ENCODE results near the gene PSMA8.
"Not testable (repeated sequence)": the region's sequence is repeated elsewhere in the genome, so short reads cannot be mapped to it uniquely, and the experiment has no call there.

Gene PSMA8

GRCh38 chr18:26183395-26184112 is 49.9 kb downstream of the PSMA8 start:
- ATAC-seq (replicated peaks; ENCODE audit: extremely low read depth, poor library complexity, severe bottlenecking) (no peak), DNase-seq (ENCODE audit: low spot score in 2 of 2) (no peak)
- no peaks in the 10 kb centered on the region for H3K9me3 Mint-ChIP-seq
- H3K27me3 Mint-ChIP-seq: no peaks in the 10 kb centered on the region
- no peak overlapping the region for H3K27ac Mint-ChIP-seq (ENCODE audit: low read depth)
- no peaks in the 10 kb centered on the region for H3K36me3 Mint-ChIP-seq (ENCODE audit: insufficient read depth)
- H3K4me3 Mint-ChIP-seq: no peak overlapping the region
- H3K4me1 Mint-ChIP-seq: no peaks in the 10 kb centered on the region

GRCh38 chr18:26185267-26185666 is 51.6 kb downstream of the PSMA8 start:
- ATAC-seq (replicated peaks; ENCODE audit: extremely low read depth, poor library complexity, severe bottlenecking) (no peak), DNase-seq (ENCODE audit: low spot score in 2 of 2) (no peak)
- no peaks in the 10 kb centered on the region for H3K9me3 Mint-ChIP-seq
- no peak overlapping the region for H3K4me3 Mint-ChIP-seq
- H3K27ac Mint-ChIP-seq (ENCODE audit: low read depth): no peak overlapping the region
- no peaks in the 10 kb centered on the region for H3K27me3 Mint-ChIP-seq
- H3K36me3 Mint-ChIP-seq (ENCODE audit: insufficient read depth): no peaks in the 10 kb centered on the region
- peaks cover 5% of the 10 kb centered on the region for H3K4me1 Mint-ChIP-seq

GRCh38 chr18:26190506-26190905 is 56.8 kb downstream of the PSMA8 start:
- H3K27me3 Mint-ChIP-seq: no peaks in the 10 kb centered on the region
- peaks cover 5% of the 10 kb centered on the region for H3K4me1 Mint-ChIP-seq
- no peak for DNase-seq (ENCODE audit: low spot score in 2 of 2)
- ATAC-seq (replicated peaks; ENCODE audit: extremely low read depth, poor library complexity, severe bottlenecking): peak; percentile 92
- no peaks in the 10 kb centered on the region for H3K9me3 Mint-ChIP-seq
- peak overlapping the region; percentile 67 for H3K4me3 Mint-ChIP-seq
- peak overlapping the region; percentile 84 for H3K27ac Mint-ChIP-seq (ENCODE audit: low read depth)
- H3K36me3 Mint-ChIP-seq (ENCODE audit: insufficient read depth): no peaks in the 10 kb centered on the region

GRCh38 chr18:26192233-26192632 is 58.6 kb downstream of the PSMA8 start:
- Mint-ChIP-seq H3K27ac (ENCODE audit: low read depth) (no peak overlapping the region), H3K4me1 (peaks cover 5% of the 10 kb centered on the region), H3K27me3 (no peaks in the 10 kb centered on the region), H3K4me3 (no peak overlapping the region), H3K9me3 (no peaks in the 10 kb centered on the region), H3K36me3 (ENCODE audit: insufficient read depth) (peaks cover 2% of the 10 kb centered on the region)
- no peak for DNase-seq (ENCODE audit: low spot score in 2 of 2)
- no peak for ATAC-seq (replicated peaks; ENCODE audit: extremely low read depth, poor library complexity, severe bottlenecking)

DNA sequence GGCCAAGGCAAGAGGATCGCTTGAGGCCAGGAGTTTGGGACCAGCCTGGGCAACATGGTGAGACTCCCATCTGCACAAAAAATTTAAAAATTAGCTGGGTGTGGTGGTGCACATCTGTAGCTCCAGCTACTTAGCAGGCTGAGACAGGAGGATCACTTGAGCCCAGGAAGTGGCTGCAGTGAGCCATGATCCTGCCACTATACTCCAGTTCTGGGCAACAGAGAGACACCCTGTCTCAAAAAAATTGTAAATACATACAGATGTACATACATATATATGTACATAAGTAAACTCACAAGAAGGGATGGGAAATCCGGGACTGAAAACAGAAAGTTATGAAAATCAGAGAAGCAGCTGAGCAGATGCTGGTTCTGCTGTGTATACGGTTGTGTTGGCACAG is 62.9 kb downstream of the PSMA8 start:
- ATAC-seq (replicated peaks; ENCODE audit: extremely low read depth, poor library complexity, severe bottlenecking) (no peak), DNase-seq (ENCODE audit: low spot score in 2 of 2) (no peak)
- peaks cover 2% of the 10 kb centered on the region for H3K36me3 Mint-ChIP-seq (ENCODE audit: insufficient read depth)
- no peaks in the 10 kb centered on the region for H3K27me3 Mint-ChIP-seq
- no peak overlapping the region for H3K27ac Mint-ChIP-seq (ENCODE audit: low read depth)
- no peaks in the 10 kb centered on the region for H3K9me3 Mint-ChIP-seq
- H3K4me1 Mint-ChIP-seq: no peaks in the 10 kb centered on the region
- H3K4me3 Mint-ChIP-seq: no peak overlapping the region

DNA sequence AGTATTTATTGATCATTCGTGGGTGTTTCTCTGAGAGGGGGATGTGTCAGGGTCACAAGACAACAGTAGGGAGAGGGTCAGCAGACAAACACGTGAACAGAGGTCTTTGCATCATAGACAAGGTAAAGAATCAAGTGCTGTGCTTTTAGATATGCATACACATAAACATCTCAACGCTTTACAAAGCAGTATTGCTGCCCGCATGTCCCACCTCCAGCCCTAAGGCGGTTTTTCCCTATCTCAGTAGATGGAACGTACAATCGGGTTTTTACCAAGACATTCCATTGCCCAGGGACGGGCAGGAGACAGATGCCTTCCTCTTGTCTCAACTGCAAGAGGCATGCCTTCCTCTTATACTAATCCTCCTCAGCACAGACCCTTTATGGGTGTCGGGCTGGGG is 68.3 kb downstream of the PSMA8 start:
- H3K9me3 Mint-ChIP-seq; H3K4me1 Mint-ChIP-seq; H3K36me3 Mint-ChIP-seq (ENCODE audit: insufficient read depth); H3K4me3 Mint-ChIP-seq; ATAC-seq (replicated peaks; ENCODE audit: extremely low read depth, poor library complexity, severe bottlenecking); H3K27me3 Mint-ChIP-seq; H3K27ac Mint-ChIP-seq (ENCODE audit: low read depth); DNase-seq (ENCODE audit: low spot score in 2 of 2): not testable (repeated sequence)

- H3K4me1 Mint-ChIP-seq: no peaks in the 10 kb centered on the region
Measured at GRCh38 chr18:26205318-26205717, 71.6 kb downstream of the PSMA8 start.

GRCh38 chr18:26206488-26206887 is 72.8 kb downstream of the PSMA8 start:
- H3K36me3 Mint-ChIP-seq (ENCODE audit: insufficient read depth): peaks cover 2% of the 10 kb centered on the region
- no peak for DNase-seq (ENCODE audit: low spot score in 2 of 2)
- H3K9me3 Mint-ChIP-seq: no peaks in the 10 kb centered on the region
- no peak for ATAC-seq (replicated peaks; ENCODE audit: extremely low read depth, poor library complexity, severe bottlenecking)
- no peak overlapping the region for H3K4me3 Mint-ChIP-seq
- H3K4me1 Mint-ChIP-seq: no peaks in the 10 kb centered on the region
- no peak overlapping the region for H3K27ac Mint-ChIP-seq (ENCODE audit: low read depth)
- no peaks in the 10 kb centered on the region for H3K27me3 Mint-ChIP-seq

More at GRCh38 chr18:26205318-26205717, 71.6 kb downstream of the PSMA8 start:
- Mint-ChIP-seq H3K4me3 (no peak overlapping the region), H3K27ac (ENCODE audit: low read depth) (no peak overlapping the region), H3K9me3 (no peaks in the 10 kb centered on the region), H3K27me3 (no peaks in the 10 kb centered on the region), H3K36me3 (ENCODE audit: insufficient read depth) (peaks cover 2% of the 10 kb centered on the region)
- DNase-seq (ENCODE audit: low spot score in 2 of 2): no peak
- ATAC-seq (replicated peaks; ENCODE audit: extremely low read depth, poor library complexity, severe bottlenecking): no peak

GRCh38 chr18:26207937-26208336 is 74.3 kb downstream of the PSMA8 start:
- Mint-ChIP-seq H3K36me3 (ENCODE audit: insufficient read depth) (no peaks in the 10 kb centered on the region), H3K27me3 (no peaks in the 10 kb centered on the region), H3K27ac (ENCODE audit: low read depth) (no peak overlapping the region), H3K4me1 (no peaks in the 10 kb centered on the region), H3K4me3 (no peak overlapping the region), H3K9me3 (no peaks in the 10 kb centered on the region)
- no peak for DNase-seq (ENCODE audit: low spot score in 2 of 2)
- no peak for ATAC-seq (replicated peaks; ENCODE audit: extremely low read depth, poor library complexity, severe bottlenecking)

GRCh38 chr18:26208977-26209376 is 75.3 kb downstream of the PSMA8 start:
- Mint-ChIP-seq H3K27ac (ENCODE audit: low read depth) (no peak overlapping the region), H3K9me3 (no peaks in the 10 kb centered on the region), H3K4me1 (no peaks in the 10 kb centered on the region), H3K4me3 (no peak overlapping the region), H3K27me3 (no peaks in the 10 kb centered on the region), H3K36me3 (ENCODE audit: insufficient read depth) (no peaks in the 10 kb centered on the region)
- DNase-seq (ENCODE audit: low spot score in 2 of 2) (no peak), ATAC-seq (replicated peaks; ENCODE audit: extremely low read depth, poor library complexity, severe bottlenecking) (no peak)

GRCh38 chr18:26210147-26210546 is 76.5 kb downstream of the PSMA8 start:
- Mint-ChIP-seq H3K27me3 (no peaks in the 10 kb centered on the region), H3K4me1 (peaks cover 6% of the 10 kb centered on the region), H3K27ac (ENCODE audit: low read depth) (no peak overlapping the region), H3K36me3 (ENCODE audit: insufficient read depth) (no peaks in the 10 kb centered on the region), H3K4me3 (no peak overlapping the region), H3K9me3 (no peaks in the 10 kb centered on the region)
- DNase-seq (ENCODE audit: low spot score in 2 of 2) (no peak), ATAC-seq (replicated peaks; ENCODE audit: extremely low read depth, poor library complexity, severe bottlenecking) (no peak)

DNA sequence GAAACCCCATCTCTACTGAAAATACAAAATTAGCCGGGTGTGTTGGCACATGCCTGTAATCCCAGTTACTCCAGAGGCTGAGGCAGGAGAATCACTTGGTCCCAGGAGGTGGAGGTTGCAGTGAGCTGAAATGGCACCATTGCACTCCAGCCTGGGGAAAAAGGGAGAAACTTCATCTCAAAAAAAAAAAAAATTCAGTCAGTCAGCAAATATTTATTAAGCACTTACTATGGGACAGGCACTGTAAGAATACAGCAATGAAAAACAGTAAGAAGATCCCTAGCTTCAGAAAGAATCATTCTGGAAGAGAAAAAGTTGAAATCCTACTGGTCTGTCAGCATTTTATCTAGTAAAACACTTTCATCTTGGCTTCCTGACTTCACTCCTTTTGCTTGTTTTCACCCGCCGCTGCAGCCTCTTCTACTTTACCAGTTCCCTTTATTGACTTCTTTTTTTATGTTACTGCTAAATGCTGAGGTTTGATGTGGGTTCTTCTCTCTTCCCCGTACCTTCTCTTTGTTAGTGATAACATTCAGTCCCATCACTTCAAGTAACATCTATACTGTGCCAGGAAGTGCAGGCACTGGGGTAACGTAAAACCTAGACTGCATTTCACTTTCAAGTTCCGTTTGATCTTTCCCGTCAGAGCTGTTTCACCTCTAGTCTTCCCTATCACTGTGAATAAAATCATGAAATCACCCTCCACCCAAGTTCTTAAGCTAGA is 81.7 kb downstream of the PSMA8 start:
- Mint-ChIP-seq H3K36me3 (ENCODE audit: insufficient read depth) (no peaks in the 10 kb centered on the region), H3K4me1 (peaks cover 14% of the 10 kb centered on the region), H3K9me3 (no peaks in the 10 kb centered on the region), H3K27me3 (no peaks in the 10 kb centered on the region), H3K27ac (ENCODE audit: low read depth) (peak overlapping the region; percentile 85), H3K4me3 (peak overlapping the region; percentile 66)
- DNase-seq (ENCODE audit: low spot score in 2 of 2) (peak in 1 of 2 donors; percentile 21), ATAC-seq (replicated peaks; ENCODE audit: extremely low read depth, poor library complexity, severe bottlenecking) (peak; percentile 94)

DNA sequence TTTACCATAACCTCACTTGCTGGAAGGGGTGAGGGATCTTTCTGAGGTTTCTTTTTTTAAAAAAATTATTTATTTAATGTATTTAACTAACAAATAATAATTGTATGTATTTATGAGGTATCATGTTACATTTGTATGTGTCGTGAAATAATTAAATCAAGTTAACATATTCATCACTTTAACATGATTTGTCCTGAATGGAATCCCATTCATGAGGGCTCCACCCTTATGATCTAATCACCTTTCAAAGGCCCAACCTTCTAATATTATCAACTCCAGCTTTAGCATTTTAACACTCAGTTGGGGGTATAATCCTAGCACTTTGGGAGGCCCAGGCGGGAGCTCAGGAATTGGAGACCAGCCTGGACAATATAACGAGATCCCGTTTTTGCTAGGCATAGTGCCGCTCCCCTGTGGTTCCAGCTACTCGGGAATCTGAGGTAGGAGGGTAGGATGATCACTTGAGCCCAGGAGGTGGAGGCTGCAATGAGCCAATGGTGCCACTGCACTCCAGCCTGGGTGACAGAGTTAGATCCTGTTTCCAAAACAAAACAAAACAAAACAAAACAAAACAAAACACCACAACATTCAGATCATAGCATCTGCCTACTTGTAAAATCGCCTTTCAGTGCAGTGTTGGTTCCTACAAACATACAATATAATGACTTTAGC is 91.5 kb downstream of the PSMA8 start:
- no peaks in the 10 kb centered on the region for H3K9me3 Mint-ChIP-seq
- no peaks in the 10 kb centered on the region for H3K27me3 Mint-ChIP-seq
- peak overlapping the region; percentile 91 for H3K4me3 Mint-ChIP-seq
- ATAC-seq (replicated peaks; ENCODE audit: extremely low read depth, poor library complexity, severe bottlenecking) (no peak), DNase-seq (ENCODE audit: low spot score in 2 of 2) (no peak)
- H3K27ac Mint-ChIP-seq (ENCODE audit: low read depth): peak overlapping the region; percentile 94
- H3K36me3 Mint-ChIP-seq (ENCODE audit: insufficient read depth): peaks cover 14% of the 10 kb centered on the region
- peaks cover 32% of the 10 kb centered on the region for H3K4me1 Mint-ChIP-seq
